Esophagus squamous epithelium (tissue), 5 donors: ENCODE measurements around the gene DICER1. TPM values are rescaled to one million over a fixed set of nuclear protein-coding genes. Genes with fewer than 3 reads are reported as not detected.

ENCODE experiments used
- DNase-seq: peaks from one replicate; lab custom pipeline; 2025; lab: John Stamatoyannopoulos, UW
- H3K27ac ChIP-seq, 4 donors: fragments of 200-600 bp; sonication (generic); one replicate each; pipeline ENCODE4 v1.5.1; 2016 to 2019; ENCODE audit warnings: mild to moderate bottlenecking in 1 of 4
- H3K27me3 ChIP-seq, 4 donors: fragments of 200-600 bp; sonication (generic); 1 replicate in 3 of 4; 2 replicates in 1 of 4; pipeline versions ENCODE4 v1.5.1 to v1.6.0; 2017 to 2021; ENCODE audit warnings: antibody characterized with exemption in 1 of 4
- H3K36me3 ChIP-seq, 3 donors: fragments of 200-600 bp; sonication (generic); one replicate each; pipeline ENCODE4 v1.5.1; 2016 to 2019
- H3K4me1 ChIP-seq, 3 donors: fragments of 200-600 bp; sonication (generic); one replicate each; pipeline ENCODE4 v1.5.1; 2017 to 2019
- H3K4me3 ChIP-seq, 4 donors: fragments of 200-600 bp; sonication (generic); 1 replicate in 3 of 4; 2 replicates in 1 of 4; pipeline ENCODE4 v1.5.1; 2016 to 2019; ENCODE audit warnings: mild to moderate bottlenecking in 2 of 4, moderate library complexity in 1 of 4
- H3K9me3 ChIP-seq, 3 donors: fragments of 200-600 bp; sonication (generic); one replicate each; pipeline ENCODE4 v1.5.1; 2016 to 2019
- CTCF ChIP-seq, 6 experiments: fragments of 450-650 bp in 4 of 6; fragments of 200-600 bp in 2 of 6; sonication (generic) in 2 of 6; IDR thresholded peaks; one replicate each; pipeline ENCODE4 v1.5.1; 2016 to 2019; ENCODE audit warnings: antibody characterized with exemption in 6 of 6, mild to moderate bottlenecking in 4 of 6, moderate library complexity in 4 of 6
- POLR2A ChIP-seq, 4 donors: fragments of 450-650 bp; IDR thresholded peaks; one replicate each; pipeline ENCODE4 v1.6.1; 2017; ENCODE audit warnings: antibody characterized with exemption in 4 of 4, mild to moderate bottlenecking in 4 of 4, moderate library complexity in 3 of 4
- WGBS, 2 donors: methylation state at CpG; one replicate each; pipeline ENCODE4 v1.1.5; 2018; 5-methylcytosine and 5-hydroxymethylcytosine counted together
- intact Hi-C: fragments of 100-400 bp; cut with DNase I; formaldehyde crosslinking; loops from one replicate; pipeline ENCODE4 v1.15.0; 2022
- total RNA-seq, 4 donors: library from RNA; depleted of rRNA; stranded (reverse); fragments of >200 nt; gene quantifications; one replicate each; pipeline ENCODE4 v1.1.0, GENCODE V29; 2016
- donor health status: DM: yes; HTN: yes; CAD: no.

Gene DICER1
- total RNA-seq, 4 donors from 2014 or later: 39.4 to 79.7 (median 55.7) TPM

DNA sequence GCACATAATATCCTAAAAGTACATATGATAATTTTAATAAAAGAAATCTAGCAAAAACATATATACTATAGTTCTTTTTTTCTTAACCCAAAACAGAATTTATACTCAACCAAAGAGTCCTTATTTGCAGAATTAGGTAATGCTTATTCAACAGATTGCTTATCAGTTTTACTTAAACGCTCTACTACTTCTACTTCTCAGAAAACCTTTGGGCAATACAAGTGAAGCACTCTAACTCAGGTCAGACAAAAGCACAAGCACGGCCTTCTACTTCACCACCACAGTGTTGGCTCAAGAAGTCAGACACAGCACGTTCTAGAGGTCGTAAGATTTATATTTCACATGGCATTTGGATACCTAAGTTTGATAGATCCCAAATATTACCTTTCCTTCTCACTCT is 29.2 kb downstream of the DICER1 start:
- Histone ChIP-seq H3K4me3 (no peak overlapping the region), H3K36me3 (peaks cover 0 to 93% (median 8%) of the 10 kb centered on the region in 3 donors), H3K9me3 (no peaks in the 10 kb centered on the region), H3K27ac (no peak overlapping the region), H3K27me3 (no peaks in the 10 kb centered on the region), H3K4me1 (peaks cover 0 to 4% (median 0%) of the 10 kb centered on the region in 3 donors)
- no peak for TF ChIP-seq CTCF (IDR thresholded peaks at IDR 0.05)
- no peak for TF ChIP-seq POLR2A (IDR thresholded peaks at IDR 0.05)
- WGBS, 2 donors: 92 to 99% methylated on average over 4 of the region's 4 CpGs
- no peak for DNase-seq
- intact Hi-C loops: no loop called here

DNA sequence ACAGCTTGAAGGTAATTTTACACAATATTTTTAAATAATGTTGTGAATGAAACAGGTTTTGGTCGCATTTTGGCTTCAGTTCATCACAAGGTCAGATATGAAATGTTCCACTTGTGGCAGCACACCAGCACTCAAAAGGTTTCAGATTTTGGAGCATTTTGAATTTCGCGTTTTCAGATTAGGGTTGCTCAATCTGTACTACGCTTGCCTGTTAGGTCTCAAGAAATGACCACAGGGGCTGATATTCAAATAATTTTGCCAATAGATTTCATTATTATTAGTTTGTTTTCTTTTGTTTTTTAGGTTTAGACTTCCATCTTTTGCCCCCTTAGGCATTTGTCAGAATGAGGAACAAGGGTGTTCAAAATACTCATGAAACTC is 29.8 kb downstream of the DICER1 start:
- DNase-seq: no peak
- H3K36me3 ChIP-seq: peaks cover 0 to 93% (median 8%) of the 10 kb centered on the region in 3 donors
- no peaks in the 10 kb centered on the region for H3K9me3 ChIP-seq
- intact Hi-C loops: no loop called here
- WGBS, 2 donors: 92 to 93% methylated on average over 4 of the region's 4 CpGs
- TF ChIP-seq POLR2A (IDR thresholded peaks at IDR 0.05): no peak
- TF ChIP-seq CTCF (IDR thresholded peaks at IDR 0.05): no peak
- no peaks in the 10 kb centered on the region for H3K27me3 ChIP-seq
- no peak overlapping the region for H3K4me3 ChIP-seq
- H3K27ac ChIP-seq: no peak overlapping the region
- peaks cover 0 to under 1% (median 0%) of the 10 kb centered on the region in 3 donors for H3K4me1 ChIP-seq

GRCh38 chr14:95126906-95127530 is 30.3 kb downstream of the DICER1 start:
- intact Hi-C loops: no loop called here
- H3K27ac ChIP-seq: no peak overlapping the region
- no peaks in the 10 kb centered on the region for H3K4me1 ChIP-seq
- no peak overlapping the region for H3K4me3 ChIP-seq
- no peaks in the 10 kb centered on the region for H3K27me3 ChIP-seq
- H3K9me3 ChIP-seq: no peaks in the 10 kb centered on the region
- peaks cover 0 to 93% (median 8%) of the 10 kb centered on the region in 3 donors for H3K36me3 ChIP-seq
- DNase-seq: no peak
- WGBS, 2 donors: 78 to 100% methylated on average over 1 of the region's 1 CpG
- TF ChIP-seq POLR2A (IDR thresholded peaks at IDR 0.05): no peak
- no peak for TF ChIP-seq CTCF (IDR thresholded peaks at IDR 0.05)

DNA sequence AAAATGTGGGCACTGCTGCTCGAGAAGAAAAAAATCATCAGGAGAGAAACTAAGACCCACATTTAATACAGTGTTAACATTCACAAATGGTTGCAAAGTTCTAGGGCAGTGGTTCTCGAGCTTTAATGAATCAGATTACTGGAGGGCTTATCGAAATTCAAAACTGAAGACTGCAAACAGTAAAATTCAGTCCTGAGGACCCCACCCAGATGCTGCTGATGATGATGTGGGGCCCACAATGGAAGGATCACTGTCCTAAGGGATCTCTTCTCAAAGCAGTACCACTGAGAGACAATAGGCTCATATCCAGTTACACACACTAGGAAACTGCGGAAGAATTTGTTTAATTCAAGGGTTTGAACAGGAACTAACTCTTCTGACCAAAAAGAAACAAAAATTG is 31.4 kb downstream of the DICER1 start:
- intact Hi-C loops: no loop called here
- Histone ChIP-seq H3K4me3 (no peak overlapping the region), H3K36me3 (peaks cover 0 to 93% (median 8%) of the 10 kb centered on the region in 3 donors), H3K27me3 (no peaks in the 10 kb centered on the region), H3K4me1 (no peaks in the 10 kb centered on the region), H3K9me3 (no peaks in the 10 kb centered on the region), H3K27ac (no peak overlapping the region)
- TF ChIP-seq POLR2A (IDR thresholded peaks at IDR 0.05) (no peak), CTCF (IDR thresholded peaks at IDR 0.05) (no peak)
- WGBS, 2 donors: 88 to 89% methylated on average over 4 of the region's 4 CpGs
- no peak for DNase-seq

DNA sequence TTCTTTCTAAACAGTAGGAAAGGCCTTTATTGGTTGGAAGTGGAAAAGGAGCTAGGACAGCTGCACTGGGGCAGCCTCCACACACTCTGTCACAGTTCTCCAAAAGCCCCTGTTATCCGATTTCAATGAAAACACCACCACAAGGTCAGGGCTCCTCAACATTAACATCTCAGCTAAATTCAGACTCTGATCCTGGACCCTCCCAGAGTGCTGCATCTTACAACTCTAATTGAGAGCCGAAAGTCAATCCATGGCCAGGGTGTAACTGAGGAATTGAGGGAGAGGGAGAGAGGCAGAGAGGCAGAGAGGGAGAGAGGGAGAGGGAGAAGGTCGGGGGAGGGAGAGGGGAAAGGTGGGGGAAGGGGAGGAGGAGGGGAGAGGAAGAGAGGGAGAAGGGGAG is 32.1 kb downstream of the DICER1 start:
- H3K27ac ChIP-seq: no peak overlapping the region
- WGBS, 2 donors: 57 to 64% methylated on average over 1 of the region's 3 CpGs
- peaks cover 0 to 93% (median 8%) of the 10 kb centered on the region in 3 donors for H3K36me3 ChIP-seq
- H3K27me3 ChIP-seq: no peaks in the 10 kb centered on the region
- TF ChIP-seq CTCF (IDR thresholded peaks at IDR 0.05) (no peak), POLR2A (IDR thresholded peaks at IDR 0.05) (no peak)
- no peak overlapping the region for H3K4me3 ChIP-seq
- no peak for DNase-seq
- no peaks in the 10 kb centered on the region for H3K4me1 ChIP-seq
- intact Hi-C loops: no loop called here
- H3K9me3 ChIP-seq: no peaks in the 10 kb centered on the region
